NCI-H2196 (cell line): ENCODE data around the gene ST14.

Experiments
- DNase-seq: peaks from one replicate; lab custom pipeline; 2025; ENCODE audit not compliant: unreplicated experiment; lab: John Stamatoyannopoulos, UW

ST14 gene

DNA sequence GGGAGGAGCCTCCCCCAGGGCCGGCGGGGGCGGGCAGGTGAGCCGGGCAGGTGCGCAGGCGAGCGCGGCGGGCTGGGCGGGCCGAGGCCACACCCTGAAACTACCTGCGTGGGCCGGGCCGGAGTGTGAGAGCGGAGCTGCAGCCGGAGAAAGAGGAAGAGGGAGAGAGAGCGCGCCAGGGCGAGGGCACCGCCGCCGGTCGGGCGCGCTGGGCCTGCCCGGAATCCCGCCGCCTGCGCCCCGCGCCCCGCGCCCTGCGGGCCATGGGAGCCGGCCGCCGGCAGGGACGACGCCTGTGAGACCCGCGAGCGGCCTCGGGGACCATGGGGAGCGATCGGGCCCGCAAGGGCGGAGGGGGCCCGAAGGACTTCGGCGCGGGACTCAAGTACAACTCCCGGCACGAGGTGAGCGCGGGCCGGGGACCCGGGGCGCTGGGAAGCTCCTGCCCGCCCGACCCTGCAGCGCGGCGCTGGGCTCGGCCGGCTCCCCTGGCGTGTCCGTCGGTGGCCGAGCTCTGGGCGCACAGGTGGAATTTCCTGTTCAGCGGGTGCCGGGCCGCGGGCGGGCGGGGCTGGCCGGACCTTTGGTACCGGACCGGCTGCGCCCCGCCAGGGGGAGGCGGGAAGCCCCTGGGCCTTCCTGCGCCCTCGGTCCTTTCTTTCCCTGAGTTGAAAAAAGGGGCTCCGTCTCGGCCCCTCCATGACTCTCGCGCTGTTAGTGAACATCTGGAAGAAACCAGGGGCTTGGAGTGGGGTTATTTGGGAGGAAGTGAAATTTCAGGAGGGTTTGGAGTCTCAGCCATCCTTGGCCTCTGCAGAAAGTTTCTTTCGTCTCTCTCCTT is at the start of gene ST14:
Gene ST14, plus strand, starts transcription at position 126 of the 841 bp plus-strand sequence. Its CDS starts 198 bp downstream, at position 324.
- peak; percentile 65 for DNase-seq

DNA sequence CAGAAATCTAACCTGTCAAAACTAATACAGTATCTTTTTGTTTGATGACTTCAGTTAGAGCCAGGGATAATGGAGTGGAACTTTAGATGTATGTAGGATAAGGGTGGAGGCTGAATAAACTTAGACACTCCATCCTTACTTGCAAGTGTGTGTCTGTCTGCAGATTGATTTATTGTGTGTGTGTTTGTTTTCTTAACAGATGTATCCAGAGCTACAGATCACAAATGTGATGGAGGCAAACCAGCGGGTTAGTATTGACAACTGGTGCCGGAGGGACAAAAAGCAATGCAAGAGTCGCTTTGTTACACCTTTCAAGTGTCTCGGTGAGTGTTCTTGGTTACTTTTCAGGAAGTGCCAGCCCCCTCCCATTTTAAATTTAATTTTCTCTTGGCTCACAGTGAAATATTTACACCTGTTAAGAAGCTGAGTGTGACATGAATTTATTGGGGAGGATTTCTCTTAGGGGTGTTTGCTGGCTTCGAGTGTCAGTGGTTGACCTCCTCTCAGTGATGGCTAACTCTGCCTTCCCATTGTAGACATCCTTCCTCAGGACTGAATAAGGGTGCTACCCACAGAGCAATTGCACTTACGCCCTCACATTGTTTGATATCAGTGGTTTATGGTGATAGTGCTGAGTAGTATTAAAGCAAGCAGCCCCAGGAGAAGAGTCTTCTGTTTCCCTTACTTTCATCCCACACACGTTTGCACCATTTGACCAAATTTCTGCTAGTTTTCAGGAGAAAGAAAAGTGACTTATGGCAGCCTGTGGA is 49.1 kb upstream of the ST14 start:
- DNase-seq = no peak

DNA sequence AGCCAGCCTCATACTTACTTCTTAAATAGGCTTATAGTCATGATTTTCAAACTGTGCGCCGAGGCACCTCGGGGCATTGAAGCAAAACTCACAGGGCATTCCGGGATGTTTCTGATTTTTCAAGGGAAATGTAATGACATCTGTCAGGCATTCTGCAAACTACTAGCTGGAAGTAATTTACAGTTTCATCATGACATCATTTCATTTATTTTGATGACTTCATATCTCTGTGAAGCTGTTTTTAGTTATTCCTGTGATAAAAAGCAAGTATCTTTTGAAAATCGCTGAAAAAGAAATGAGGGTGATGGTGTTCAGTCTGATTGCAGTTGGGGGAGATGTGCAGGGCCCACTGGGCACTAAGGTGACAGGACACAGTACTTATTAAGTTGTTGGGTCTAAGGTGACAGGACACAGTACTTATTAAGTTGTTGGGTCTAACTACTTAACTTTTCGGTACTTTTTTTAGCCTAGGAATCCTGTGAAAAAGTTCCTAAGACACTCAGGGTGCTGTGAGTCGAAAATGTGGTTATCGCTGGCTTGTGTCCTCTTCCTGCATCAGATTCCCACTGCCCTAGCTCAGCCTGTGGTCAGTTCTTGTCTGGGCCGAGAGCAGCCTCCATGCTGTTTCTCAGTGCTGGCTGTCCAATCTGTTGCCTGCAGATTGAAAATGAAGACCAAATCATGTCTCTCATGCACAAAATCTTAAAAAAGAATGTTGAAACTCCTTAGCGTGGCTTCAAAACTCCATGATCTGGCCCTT is 47.3 kb upstream of the ST14 start:
- DNase-seq = no peak

DNA sequence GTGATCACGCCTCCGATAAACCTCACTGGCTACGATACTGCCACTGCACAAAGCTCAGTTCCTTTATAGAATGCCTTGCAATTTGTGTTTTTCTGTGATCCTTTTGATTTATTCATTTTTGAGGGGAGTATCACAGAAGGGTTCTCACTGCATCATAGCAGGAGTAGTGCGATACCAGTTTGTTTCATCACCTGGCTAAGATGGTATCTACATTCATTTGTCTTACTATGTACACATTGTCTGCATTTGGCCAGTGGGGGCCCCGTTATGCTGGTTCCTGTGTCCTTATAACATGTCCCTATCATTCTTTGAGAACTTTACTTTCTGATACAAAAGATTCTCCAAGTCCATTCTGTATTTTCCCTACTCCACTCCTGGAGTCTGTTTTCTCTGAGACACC is 45.3 kb upstream of the ST14 start:
- DNase-seq = no peak

DNA sequence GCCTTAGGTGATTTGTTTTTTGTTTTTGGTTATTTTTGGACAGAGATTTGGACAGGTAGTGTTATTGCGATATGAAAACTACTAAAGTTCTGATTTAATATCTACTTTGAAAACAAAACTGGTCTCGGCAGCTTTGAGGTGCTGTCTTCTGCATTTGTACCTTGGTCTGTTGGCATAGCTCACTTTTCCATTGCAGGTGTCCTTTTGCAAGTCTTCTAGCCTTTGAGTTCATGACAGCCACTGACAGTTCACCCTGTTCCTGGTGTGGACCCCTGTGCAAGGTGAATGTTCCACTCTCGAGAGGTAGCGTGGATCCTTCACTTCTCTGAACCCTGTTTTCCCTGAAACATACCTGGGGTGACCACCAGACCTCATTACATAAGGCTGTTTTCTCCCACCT is 44.9 kb upstream of the ST14 start:
- DNase-seq = no peak

DNA sequence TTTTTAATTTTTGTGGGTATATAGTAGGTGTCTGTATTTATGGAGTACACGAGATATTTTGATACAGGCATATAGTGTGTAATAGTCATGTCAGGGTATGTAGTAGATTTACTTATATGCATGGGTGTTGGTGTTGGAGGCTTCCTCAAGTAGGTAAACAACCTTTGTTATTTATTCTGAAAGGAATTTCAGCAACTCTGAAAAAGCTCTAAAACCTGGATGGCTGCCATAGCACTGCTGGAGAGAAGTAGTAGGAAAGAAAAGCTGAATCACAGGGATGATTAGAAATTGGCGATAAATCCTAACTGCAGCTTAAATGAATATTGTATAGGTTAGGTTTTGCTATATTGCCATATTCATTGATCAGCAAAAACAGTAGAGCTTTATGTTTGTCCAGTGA is 44.4 kb upstream of the ST14 start:
- peak; percentile 42 for DNase-seq

DNA sequence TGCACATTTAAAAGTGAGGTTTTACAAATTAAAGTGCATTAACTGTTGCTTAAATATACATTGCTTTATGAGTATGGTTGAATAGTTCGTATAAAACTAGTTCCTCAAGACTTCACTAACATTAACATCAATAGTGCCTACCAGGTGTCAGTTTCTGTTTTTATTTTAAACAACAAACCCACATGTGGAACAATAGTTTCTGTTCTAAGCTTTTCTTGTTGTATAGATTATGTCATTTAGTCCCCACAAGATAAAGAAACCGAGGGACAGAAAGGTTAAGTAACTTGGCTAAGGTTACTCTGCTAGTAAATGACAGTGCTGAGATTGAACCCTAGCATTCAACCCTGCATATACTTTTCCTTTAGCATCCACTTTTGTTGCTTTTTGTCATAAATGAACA is 41.4 kb upstream of the ST14 start:
- no peak for DNase-seq

DNA sequence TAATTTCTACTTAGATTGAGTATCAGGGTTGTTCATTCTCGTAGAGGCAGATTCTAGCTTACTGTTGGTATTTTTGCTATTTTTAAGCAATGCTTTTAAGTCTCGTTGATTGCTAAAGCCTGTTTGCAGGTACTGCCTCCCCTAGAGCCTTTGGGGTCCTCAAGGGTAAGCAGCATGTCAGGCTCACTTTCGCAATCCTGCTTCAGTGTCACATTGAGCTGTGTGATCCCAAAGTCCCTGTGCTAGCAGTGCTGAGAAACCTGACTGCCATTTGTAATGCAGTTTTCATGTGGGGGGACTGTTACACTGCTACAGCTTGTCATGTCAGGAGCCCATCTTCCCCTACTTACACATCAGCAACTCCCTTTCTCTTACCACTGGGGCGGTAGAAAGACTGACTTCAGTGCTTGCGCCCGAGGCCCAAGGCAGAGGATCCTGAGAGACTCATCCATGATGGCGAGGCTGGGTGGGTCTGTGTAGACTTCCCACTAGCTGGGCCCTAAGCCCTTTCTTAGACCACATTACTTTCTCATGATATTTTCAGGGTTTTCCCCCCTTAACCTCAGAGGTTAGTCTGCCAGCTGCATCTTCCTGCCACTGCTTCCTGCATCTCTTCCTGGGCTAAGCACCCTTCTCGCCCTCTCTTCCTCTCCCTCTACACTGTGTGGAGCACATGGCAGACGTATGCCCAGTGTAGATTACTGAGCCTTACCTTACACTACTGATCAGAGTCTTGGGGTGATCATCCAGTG is 40.8 kb upstream of the ST14 start:
- no peak for DNase-seq

DNA sequence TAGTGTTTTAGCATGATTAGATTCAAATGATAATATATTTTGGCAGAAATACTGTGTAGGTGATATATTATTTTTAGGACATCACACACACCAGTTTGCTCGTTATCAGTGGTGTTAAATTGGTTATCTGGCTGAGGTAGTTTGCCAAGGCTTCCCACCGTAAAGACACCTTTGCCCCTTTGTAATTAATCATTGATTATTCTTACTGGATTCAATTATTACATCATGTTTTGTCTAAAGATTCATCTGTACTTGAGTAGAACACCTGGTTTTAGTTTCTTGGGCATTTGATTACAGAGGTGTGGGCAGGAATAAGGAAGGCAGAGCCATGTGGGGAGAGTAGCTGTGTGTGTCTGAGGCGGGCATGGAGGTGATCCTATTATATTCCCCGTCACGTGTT is 39.5 kb upstream of the ST14 start:
- DNase-seq = no peak

DNA sequence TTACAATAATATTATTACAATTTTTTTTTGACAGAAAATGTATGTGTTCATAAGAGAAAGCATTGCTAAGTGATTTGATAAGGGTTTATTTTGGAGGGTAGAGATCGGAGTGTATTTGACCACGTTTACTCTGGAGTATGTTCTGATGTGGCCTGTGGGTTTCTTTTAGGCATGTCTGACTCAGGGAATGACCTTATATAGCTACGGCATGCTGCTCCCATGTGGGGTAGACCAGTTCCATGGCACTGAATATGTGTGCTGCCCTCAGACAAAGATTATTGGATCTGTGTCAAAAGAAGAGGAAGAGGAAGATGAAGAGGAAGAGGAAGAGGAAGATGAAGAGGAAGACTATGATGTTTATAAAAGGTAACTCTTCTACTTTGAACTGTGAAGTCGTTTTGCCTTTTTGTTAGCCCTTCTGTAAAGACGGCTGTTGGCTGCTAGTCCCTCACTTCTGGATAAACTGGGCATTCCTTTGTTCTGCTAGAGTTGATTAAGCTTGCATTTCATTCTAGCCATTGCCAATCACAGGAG is 38.1 kb upstream of the ST14 start:
- no peak for DNase-seq

DNA sequence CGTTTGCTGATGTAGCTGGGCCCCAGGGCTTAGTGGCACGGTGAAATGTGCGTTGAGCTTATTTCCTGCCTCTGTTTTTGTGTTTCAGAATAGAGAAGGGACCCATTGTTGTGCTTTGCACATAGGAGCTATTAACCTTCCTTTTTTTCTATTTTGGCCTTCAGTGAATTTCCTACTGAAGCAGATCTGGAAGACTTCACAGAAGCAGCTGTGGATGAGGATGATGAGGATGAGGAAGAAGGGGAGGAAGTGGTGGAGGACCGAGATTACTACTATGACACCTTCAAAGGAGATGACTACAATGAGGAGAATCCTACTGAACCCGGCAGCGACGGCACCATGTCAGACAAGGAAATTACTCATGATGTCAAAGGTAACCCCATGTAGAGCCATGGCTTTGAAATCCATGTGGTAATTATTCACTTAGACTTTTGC is 37.4 kb upstream of the ST14 start:
- no peak for DNase-seq

DNA sequence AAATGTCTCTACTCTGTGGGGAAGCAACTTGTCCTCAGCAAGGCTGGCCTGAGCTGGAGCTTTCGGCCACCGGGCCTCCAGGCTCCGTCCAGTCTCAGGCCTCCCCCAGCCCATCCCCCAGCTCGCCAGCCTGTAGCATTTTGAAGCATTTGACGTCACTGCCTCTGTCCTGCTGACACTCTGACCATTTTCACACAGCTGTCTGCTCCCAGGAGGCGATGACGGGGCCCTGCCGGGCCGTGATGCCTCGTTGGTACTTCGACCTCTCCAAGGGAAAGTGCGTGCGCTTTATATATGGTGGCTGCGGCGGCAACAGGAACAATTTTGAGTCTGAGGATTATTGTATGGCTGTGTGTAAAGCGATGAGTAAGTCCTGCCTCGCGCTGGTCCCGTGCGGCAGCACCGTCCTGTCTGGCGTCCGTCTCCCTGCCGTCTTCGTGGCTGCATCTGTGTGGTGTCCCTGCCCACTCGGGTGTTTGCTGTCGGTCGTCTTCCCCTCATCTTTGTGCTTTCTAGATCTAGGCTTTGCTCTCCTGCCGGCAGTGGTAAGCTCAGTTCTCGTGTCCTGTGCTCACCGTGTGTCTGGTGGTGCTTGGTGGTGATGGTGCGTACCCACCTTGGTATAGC is 36.1 kb upstream of the ST14 start:
- DNase-seq = no peak

DNA sequence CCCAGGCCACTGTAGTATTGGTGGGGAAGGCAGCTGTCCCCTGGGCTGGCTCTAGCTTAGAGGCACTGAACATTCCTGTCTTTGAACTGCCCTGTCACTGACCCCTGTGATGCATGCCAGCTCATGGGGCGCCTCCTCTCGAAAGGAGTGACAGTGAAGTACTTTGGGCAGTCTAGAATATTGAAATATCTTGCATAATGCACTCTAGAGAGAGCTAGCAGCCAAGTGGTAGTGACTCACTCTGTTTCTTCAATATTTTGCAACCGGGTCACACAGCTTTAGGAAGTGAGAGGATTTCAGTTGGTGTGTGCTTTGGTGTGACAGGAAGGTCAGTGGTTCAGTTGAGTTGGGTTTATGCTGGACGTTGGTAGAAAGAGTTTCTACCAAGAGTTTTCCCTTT is 35.5 kb upstream of the ST14 start:
- DNase-seq = no peak

DNA sequence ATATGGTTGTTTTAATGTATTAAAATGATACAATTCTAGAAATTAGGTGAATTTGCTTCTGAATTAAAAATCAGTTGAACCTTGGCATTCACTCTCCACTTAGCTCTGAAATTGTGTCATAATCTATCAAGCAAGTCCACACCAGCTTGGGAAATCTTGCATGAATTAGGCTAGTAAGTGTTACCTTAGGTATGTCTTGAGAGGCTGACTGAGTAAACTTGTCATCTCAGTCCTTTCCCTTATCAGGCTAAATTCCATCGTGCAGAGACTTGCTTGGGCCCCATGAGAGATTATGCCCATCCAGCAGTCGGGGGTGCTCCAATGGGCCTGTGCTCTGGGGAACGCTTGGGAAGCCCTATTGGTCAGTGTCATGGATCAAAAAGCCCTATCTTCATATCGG is 33.9 kb upstream of the ST14 start:
- no peak for DNase-seq

DNA sequence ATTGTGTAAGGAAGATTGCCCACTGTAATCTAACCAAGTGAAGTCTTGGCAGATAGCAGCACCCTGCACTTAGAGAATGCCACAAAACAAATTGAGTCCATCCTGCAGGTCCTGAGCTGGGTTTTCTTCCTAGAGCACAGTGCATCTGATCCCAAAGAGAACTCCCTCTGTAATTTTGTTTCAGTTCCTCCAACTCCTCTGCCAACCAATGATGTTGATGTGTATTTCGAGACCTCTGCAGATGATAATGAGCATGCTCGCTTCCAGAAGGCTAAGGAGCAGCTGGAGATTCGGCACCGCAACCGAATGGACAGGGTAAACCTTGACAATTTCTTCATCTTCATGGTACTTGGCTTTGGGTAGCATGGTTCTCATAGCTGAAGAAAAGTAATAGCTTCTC is 33.1 kb upstream of the ST14 start:
- DNase-seq = no peak

DNA sequence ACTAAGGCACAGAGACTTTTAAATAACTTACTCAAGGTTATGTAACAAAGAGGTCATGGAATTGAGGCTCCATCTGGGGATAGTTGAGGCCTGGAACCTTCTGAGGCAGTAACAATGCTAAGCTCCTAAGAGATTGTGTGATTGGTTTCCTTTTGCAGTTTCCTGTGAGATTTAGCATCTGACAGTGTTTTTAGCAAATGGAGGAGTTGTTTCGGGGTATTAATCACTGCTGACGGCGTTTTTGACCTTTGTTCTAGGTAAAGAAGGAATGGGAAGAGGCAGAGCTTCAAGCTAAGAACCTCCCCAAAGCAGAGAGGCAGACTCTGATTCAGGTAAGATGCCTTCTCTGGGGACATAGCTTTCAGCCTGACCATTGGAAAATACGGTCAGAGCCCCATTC is 32.1 kb upstream of the ST14 start:
- no peak for DNase-seq

DNA sequence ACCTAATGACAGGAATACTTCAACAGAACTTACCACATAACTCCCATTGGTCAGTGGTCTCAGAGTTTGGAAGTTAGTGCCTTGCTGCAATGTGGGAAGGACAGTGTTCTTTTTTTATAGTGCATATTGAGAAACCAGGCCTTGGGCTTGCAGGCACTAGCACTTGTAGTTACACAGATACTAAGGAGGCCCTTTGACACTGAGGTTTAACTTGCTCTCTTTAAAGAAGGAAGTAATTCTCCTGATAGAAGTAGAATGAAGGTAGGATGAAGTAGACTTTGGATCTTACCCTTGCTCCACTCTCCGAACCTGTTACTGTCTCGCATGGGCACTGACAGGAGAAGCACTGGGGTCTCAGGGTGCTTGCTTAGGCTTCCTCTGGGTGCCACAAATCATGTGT is 31.0 kb upstream of the ST14 start:
- no peak for DNase-seq

DNA sequence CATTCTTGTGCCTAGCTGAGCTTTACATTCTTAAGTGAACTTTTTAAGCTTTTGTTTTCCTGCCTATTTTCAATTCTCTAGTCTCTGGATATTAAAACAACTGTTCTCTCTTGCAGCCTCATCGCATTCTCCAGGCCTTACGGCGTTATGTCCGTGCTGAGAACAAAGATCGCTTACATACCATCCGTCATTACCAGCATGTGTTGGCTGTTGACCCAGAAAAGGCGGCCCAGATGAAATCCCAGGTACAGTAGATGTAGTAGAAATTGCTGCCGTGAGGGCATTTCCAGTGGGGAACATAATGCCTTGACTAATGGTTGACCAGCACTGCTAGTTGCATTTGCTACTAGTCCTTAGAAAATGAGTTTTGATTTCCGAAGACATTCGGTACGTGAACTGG is 29.7 kb upstream of the ST14 start:
- DNase-seq = no peak

DNA sequence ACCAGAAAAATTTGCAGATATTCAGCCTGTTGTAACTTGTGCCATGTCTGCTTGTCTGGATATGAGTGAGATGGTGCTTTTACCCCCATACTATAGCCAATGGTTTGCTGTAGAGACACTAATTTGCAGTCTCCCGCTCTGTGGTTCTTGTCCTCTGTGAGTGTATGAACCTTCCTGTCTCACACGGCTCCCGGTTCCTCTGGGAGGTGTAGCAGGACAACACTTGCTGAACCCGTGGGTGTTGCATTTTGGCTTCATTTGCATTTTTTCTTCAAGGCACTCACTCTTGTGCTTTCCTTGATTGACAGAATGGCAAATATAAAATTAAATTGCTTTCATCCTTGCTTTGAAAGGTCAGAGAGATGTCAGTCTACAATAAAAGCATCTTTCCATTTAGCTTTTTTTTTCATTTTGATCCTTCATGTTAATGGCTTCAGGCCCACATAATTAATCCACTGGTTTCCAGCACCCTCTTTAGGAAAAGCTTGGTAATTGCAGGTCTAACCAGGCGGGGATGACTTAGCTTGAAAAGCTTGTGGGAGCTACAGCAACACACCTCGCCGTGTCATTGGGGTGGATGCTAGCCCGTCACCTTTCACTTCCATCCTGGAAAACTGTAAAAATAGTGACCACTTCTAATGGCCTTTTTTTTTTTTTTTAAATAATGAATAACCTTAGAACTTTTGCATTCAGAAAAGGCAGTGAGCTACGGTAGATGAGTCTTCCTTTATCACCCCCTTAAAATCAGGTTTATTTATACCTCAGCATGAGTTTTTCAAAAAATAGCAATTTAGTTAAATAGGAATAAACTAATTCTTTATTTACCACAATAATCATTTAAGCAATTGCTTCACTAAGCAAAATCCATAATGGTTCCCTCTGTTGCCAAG is 27.4 kb upstream of the ST14 start:
- peak; percentile 52 for DNase-seq
